Cerebellar nuclear complex (tissue), 1 donor: ENCODE measurements around the gene LSR.
"Not testable (repeated sequence)": the region's sequence is repeated elsewhere in the genome, so short reads cannot be mapped to it uniquely, and the experiment has no call there.

Source experiments
- DNase-seq, 2 experiments: peaks; one replicate each; lab custom pipeline; 2025; lab: John Stamatoyannopoulos, UW

Gene LSR

DNA sequence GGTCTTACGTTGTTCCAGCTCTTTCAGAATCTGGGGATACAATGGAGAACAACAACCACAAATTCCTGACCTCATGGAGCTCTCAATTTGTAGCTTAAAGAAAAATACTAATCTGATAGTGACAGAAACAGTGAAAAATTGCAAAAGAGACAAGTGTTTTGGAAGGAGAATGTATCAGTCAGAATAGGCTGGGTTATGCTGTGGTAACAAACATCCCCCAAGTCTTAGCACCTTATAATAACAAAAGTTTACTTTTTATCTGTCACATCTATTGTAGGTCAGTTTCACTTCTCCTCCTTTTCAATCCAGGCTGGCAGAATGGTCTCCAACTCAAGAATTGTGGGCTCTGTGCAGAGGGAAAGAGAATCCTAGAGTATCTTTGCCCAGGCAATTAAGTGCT lies 29.8 kb upstream of the LSR start:
- no peak for DNase-seq

GRCh38 chr19:35220315-35220921 lies 28.4 kb upstream of the LSR start:
- DNase-seq = no peak

DNA sequence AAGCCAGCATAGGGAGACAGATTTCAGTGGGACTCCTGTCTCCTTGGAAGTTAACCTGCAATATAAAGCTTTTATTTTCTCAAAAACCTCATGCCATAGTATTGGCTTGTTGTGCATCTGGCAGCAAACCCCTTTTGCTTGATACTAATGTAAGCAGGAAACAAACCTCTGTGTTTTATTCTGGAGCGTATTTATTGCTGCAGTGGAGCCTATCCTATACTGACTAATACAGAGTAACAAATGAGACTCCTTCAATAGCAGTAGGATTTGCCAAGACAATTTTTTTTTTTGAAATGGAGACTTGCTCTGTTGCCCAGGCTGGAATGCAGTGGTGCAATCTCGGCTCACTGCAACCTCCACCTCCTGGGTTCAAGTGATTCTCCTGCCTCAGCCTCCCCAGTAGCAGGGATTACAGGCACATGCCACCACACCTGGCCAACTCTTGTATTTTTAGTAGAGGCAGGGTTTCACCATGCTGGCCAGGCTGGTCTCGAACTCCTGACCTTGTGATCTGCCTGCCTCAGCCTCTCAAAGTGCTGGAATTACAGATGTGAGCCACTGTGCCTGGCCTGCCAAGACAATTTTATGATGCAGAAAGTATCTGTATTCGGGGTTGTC lies 27.7 kb upstream of the LSR start:
- not testable (repeated sequence) for DNase-seq

DNA sequence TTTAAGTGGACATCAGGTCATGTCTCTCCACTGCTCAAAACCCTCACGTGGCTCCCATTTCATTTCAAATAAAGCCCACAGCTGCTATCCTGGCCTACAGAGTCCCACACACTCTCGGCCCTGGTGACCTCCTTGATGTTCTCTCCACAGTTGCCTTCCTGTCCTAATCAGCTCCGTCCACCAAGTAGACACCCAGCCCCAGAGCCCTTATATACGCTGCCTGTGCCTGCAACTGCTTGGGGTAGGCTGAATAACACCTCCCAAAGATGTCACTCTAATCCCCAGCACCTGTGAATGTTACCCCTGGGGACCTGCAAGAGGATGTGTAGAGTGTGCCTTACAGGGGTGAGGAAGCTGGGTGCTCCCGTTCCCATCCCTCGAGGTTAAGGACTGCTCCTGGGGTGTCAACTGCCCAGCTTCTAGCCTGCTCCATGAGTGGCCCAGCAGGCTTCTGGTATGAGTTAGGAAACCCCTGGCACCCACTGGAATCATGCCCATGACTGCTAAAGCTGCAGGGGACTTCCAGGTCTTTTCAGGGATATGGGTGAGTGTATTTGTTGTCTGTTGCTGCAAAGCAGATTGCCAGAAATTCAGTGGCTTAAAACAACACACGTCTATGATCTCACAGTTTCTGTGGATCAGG lies 26.3 kb upstream of the LSR start:
- DNase-seq = no peak

GRCh38 chr19:35223084-35223790 lies 25.6 kb upstream of the LSR start:
- DNase-seq = no peak

GRCh38 chr19:35223862-35224505 lies 24.8 kb upstream of the LSR start:
- no peak for DNase-seq

DNA sequence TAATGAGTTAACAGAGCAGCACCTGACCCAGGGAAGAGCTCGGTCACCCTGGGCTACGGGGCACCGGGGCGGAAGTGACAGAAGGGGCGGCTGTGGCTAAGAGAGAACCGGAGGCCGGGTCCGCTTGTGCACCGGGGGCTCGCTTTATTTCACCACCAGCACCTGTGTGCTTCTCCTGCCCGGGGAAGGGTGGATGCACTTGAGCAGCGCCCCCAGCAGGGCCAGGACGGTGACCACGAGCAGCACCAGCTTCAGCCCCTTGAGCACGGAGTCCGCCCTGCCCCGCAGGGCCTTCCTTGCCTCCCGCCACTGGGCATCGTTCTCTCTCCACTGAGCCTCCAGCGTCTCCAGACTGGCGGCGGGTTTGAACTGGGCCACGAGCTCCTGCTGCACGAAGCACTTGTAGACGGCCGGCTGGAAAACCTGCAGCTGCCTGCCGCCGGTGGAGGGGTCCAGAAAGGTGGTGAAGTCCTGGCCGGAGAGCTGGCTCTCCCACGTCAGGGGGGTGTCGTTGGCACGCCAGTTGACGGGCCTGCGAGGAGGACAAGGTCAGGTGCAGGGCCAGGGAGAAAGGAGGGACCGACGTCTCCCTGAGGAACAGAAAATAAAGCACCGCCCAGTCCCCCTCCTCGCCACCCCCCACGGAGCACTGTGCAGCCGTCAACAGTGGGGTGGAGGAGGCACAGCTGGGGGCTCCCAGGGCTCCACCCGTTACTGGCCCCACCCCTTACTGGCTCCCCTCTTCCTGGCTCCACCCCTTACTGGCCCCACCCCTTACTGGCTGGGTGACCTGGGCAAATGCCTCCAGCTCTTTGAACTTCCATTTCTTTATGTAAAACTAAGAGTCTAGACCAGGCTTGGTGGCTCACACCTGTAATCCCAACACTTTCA lies 23.9 kb upstream of the LSR start:
- DNase-seq = no peak

- no peak for DNase-seq
Measured at GRCh38 chr19:35225951-35226350, 22.9 kb upstream of the LSR start.

GRCh38 chr19:35226748-35227147 lies 22.1 kb upstream of the LSR start:
- no peak for DNase-seq

- DNase-seq = no peak
Measured at GRCh38 chr19:35228177-35228930, 20.4 kb upstream of the LSR start, which contains the start of gene FAM187B. Gene FAM187B, minus strand, starts transcription at chr19:35228739. Its CDS starts 59 bp downstream, at chr19:35228680.

- DNase-seq = no peak
Measured at GRCh38 chr19:35229601-35230000, 19.2 kb upstream of the LSR start.

DNA sequence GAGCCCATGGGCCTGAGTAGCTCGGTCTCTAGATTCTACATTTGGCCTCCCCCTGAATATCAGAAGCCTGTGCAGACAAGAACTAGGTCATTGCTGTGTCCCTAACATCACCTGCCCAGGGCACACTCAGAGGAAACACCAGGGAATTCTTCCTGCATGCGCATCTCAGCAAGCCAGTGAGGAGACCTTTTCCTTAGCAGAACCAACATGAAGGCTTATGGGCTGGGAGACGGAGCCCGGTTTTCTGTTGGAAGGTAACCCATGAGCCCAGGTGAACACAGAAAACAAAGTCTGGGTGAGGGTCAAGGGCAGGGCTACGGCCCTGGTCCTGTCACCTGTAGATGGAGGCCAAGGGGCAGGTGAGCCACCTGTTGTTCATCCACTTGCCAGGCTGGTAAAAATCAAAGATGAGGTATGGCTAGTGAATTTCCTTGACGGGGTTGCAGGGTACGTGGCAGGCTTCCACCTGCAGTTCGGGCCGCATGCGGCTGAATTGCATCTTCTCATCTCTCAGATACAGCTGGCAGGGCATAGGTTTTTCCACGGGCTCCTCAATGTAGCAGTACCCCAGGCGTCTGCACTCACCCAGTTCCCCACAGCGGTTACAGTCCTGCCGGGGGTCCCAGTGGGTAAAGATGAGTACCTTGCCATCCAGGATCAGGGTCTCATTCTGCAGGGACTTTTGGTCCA lies 16.7 kb upstream of the LSR start:
- DNase-seq = no peak

DNA sequence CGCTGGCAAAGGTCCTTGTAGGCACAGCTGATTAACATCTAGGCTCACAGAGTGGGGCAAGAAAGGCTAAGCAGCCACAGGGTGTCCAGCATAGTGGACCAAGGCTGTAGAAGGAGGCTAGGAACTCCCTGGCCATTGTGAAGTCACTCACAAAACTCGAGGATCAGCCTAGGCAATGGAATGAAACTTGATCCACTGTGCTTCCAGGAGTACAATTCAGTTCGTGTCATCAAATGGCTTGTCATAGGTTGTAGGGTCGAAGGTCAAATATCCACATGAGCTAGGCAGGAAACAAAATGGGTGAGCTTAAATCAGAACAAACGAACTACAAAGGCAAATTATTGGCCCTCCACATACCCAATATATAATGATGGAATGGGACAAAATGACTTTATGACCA lies 15.9 kb upstream of the LSR start:
- DNase-seq = no peak

- DNase-seq = no peak
Measured at GRCh38 chr19:35236638-35237400, 12.0 kb upstream of the LSR start.

- not testable (repeated sequence) for DNase-seq
Measured at GRCh38 chr19:35239597-35239996, 9.2 kb upstream of the LSR start.

- DNase-seq = no peak
Measured at GRCh38 chr19:35240327-35240726, 8.5 kb upstream of the LSR start.

DNA sequence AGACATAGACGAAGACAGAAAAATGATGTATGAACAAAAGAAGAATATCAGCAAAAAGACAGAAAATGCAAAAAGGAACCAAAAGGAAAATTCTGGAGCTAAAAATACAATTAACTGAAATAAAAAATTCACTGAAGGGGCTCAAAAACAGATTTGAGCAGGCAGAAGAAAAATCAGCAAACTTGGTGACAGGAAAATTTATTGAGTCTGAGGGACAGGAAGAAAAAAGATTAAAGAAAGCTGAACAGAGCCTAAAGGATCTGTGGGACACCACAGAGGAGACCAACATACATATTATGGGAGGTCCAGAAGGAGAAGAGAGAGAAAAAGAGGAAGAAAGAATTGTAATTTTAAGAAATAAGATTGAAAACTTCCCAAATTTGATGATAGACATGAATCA lies 7.4 kb upstream of the LSR start:
- no peak for DNase-seq

DNA sequence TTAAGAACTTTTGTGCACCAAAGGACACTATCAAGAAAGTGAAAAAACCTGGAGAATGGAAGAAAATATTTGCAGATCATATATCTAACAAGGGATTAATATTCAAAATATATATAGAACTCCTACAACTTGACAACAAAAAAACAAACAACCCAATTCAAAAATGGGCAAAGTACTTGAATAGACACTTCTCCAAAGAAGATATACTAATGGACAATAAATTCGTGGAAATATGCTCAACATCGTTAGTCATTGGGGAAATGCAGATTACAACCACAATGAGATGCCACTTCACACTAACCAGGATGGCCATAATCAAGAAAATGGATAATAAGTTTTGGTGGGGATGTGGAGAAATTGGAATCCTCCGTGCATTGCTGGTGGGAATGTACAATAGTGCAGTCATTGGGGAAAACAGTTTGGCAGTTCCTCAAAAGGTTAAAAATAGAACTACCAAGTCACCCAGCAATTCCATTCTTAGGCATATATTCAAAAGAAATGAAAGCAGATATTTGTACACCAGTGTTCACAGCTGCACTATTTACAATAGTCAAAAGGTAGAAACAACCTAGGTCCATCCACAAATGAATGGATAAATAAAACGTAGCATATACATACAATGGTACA lies 2.2 kb upstream of the LSR start:
- no peak for DNase-seq
